SH-SY5Y (cell line): ENCODE measurements around the gene STK35.

Experiments
- GATA2 ChIP-seq: IDR thresholded peaks from 2 replicates; pipeline ENCODE4 v1.6.1; 2011; ENCODE audit warnings: mild to moderate bottlenecking, low read depth, low read length
- GATA3 ChIP-seq: IDR thresholded peaks from 2 replicates; pipeline ENCODE4 v1.6.1; 2011; ENCODE audit warnings: low read depth, mild to moderate bottlenecking, low read length, moderate library complexity

Gene STK35

GRCh38 chr20:2093159-2093781 lies 8.4 kb upstream of the STK35 start:
- TF ChIP-seq GATA2 (0 out of 2 replicates have a peak, but pooled peaks have one; percentile 7), GATA3 (no peak)

DNA sequence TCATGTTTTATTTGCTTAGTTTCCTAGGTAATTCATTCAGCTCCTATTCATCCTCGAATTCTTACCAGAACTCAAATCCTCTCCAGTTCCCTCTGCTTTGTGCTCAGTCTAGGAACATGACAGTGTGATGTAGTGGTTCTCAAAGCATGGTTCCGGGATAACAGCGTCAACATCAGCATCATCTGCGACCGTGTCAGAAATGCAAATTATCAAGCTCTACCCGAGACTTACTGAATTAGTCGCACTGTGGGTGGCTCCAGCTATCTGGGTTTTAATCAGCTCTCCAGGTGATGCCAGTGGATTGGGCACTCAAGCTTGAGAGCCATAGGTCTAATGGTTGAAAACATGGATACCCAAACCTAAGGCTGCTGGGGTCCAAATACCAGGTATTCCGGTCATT lies 7.7 kb upstream of the STK35 start:
- TF ChIP-seq GATA3, result no peak
- no peak for TF ChIP-seq GATA2

GRCh38 chr20:2101865-2102584 lies 398 bp downstream of the STK35 start:
- TF ChIP-seq GATA2 (no peak), GATA3 (no peak)

DNA sequence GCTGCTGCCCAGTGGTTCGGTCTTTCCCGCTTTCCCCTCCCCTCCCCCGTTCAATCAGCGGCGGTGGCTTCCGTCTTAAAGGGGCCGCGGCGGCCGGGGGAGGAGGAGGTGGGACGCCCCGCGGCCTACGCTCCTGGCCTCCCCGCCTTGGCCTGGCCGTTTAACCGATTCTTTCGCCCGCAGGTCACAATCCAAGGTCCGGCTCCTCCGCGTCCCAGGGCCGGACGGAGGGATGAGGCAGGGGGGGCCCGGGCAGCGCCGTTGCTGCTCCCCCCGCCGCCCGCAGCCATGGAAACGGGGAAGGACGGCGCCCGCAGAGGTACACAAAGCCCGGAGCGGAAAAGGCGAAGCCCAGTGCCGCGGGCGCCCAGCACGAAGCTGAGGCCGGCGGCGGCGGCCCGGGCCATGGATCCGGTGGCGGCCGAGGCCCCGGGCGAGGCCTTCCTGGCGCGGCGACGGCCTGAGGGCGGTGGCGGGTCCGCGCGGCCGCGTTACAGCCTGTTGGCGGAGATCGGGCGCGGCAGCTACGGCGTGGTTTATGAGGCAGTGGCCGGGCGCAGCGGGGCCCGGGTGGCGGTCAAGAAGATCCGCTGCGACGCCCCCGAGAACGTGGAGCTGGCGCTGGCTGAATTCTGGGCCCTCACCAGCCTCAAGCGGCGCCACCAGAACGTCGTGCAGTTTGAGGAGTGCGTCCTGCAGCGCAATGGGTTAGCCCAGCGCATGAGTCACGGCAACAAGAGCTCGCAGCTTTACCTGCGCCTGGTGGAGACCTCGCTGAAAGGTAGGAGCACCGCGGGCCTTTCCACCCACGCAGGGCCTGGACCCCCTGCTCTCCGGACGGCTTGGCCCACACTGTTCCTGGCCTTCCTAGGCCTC lies 1.2 kb downstream of the STK35 start:
- TF ChIP-seq GATA3 (no peak), GATA2 (no peak)

DNA sequence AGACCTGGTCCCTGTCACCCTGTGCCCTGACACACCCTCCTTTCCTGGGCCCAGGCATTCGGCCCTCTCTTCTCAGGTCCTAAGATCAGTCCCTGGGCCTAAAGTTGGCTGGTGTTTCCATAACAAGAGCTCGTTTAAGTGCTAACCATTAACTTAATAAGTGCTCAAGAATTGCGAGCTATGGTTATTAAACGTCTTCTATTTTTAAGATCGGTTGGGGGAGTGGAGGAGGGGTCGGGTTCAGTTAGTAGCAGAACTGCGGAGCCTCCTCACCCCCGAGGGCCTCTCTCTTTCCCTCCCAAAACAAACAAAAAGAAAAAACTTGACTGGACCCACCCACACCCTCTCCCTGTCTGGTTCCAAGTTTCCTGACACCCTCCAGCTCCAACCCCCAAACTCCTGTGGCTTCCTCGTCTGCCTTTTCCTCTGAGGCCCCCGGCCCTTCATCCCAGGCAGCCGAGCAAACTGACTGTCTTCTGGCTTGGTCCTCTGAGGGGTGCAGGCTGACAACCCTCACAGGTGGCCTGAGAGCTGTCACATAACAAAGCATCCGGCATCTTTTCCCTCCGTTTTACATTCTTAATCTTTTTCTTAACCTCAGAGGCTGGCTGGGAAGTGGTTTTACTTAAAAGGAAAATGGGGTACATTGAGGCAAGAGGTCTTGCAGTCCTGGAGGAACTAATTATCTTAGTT lies 2.0 kb downstream of the STK35 start:
- TF ChIP-seq GATA3 (no peak), GATA2 (no peak)

- no peak for TF ChIP-seq GATA3
- TF ChIP-seq GATA2, result no peak
Observed at GRCh38 chr20:2104236-2104635, 2.6 kb downstream of the STK35 start.

DNA sequence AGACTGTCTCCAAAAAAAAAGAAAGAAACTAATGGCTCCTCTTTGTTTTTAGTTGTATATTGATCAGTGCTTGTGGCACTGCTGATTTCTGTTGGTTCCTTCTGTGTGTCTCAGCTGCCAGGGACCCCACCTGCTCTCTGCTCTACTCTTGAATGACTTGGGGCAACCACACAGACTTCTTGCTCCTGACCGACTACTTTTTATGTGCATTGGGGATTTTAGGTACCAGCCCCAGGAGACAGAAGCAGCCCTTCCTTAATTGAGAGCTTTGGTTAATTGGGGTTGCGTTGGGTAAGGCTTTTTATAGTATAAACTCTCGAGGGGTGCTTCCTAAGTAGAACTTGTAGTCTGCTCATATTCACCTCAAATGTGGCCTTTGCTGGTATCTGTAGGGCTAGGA lies 6.9 kb downstream of the STK35 start:
- TF ChIP-seq GATA3 (no peak), GATA2 (no peak)

- no peak for TF ChIP-seq GATA3
- no peak for TF ChIP-seq GATA2
Observed at GRCh38 chr20:2108987-2109386, 7.4 kb downstream of the STK35 start.

DNA sequence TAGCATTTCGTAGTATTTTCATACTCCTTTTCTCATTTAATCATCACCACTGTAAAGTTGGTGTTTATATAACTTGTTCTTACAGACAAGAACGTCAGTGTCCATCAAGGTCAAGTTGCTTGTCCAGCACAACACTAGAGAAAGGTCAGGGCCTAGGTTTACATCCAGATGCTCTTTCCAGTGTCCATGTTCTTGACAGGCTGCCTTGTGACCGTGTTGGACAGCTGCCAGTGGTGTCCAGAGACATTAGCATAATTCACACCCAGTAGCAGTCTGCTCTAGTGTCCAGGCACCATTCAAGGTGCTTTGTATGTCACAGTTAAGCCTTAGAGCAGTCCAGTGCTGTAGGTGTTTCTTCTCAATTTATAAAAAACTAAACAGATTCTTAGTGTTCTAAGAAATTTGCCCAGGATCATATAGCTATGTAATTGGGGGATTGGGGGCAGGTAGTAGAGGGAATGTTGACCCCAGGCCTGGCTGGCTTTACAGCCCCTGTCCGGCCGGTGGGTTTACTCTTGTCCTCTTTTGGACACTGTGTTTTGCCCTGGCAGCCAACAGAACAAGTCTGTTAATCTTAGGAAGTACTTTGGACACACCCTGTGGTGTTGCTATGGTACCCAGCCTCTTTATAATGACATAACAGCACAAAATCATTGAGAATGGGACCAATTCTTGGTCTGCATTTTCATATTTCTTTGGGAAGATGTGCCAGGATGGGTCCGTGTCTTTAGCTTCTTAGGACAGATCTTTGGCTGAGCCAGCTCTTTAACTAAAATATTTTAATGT lies 8.0 kb downstream of the STK35 start:
- TF ChIP-seq GATA2 (no peak), GATA3 (no peak)

DNA sequence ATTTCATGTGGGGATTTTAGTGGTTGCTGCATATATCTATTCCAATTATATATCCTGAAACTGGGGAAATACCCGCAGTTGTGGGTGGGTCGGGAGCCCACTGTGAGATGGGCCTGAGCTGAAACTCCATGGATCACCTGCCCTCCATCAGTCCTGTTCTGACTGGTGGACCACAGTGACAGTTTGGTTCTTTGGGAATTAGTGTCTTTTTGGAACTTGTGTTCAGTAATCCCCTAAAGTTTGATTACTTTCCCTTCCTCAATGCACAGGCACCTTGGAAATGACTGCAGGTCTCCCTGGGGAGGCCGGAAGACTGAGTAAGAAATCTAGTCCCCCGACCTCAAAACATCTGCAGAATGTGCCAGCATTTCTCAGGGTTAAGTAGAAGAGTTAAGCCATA lies 11.3 kb downstream of the STK35 start:
- no peak for TF ChIP-seq GATA2
- no peak for TF ChIP-seq GATA3

DNA sequence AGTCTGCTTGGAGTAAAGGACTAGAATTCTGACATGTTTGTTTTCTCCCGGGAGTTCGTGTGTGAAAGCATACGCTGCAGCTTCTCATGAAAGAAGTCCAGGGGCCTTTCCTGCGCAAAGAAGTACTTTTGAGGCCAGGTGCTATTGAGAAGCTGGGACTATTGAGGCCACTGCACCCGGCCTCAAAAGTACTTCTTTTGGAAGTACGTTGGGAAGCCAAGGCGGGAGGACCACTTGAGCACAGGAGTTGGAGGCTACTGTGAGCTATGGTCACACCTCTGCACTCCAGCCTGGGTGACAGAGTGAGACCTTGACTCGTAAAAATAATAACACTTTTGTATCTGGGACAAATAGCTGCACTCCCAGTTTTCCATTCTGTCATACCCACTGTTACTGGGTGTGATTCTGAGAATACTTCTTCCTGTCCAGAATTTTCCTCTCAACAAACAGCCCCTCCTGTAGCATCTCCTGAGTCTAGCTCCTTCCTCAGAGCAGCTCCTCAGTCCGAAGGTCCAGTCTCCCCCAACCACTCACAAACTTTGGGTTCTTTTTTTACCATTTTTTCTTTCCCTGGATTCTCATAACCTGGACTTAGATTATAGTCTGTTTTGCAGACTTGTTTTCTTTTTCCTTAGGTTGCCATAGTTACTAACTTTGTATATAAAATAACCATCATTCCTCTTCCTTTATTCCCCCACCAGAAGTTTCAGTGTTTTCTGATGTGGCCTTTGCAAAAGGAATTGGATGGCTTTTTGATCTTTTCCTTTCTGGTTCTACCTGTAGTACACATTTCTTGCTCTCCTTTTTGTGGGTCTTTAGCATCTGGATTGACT lies 12.7 kb downstream of the STK35 start:
- TF ChIP-seq GATA2 (no peak), GATA3 (no peak)

DNA sequence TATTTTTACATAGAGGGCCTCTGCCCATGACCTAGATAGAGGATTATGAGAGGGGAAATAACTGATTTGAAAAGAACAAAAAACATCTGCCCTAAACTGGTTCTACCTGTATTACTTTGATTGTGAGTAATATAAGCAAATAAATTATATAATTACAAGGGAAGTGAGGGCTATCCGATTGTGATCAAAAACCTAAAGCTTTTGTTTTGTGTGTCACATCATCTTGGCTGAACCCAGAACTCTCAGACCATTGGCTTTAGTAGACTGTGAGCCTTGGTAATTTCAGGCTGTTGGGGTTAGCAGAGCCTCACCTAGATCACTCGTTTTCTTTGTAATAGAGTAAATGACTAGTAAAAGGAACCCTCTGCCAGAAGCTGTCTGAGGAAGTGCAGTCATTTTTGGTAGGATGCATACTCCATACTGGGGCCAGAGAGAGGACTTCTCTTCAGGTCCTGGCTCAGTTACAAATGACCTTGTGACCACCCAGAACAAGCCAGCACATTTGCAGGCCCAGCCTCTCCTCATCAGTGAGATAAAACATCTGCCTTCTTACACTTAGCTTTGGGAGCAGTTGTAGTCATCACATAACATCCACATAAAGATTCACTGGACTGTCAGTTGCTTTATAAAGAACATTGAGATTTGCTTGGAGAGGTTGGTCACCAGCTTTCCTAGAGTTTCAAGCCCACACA lies 13.5 kb downstream of the STK35 start:
- TF ChIP-seq GATA2, result no peak
